ENCODE measurements around the gene LGR5. TPM values are rescaled to one million over a fixed set of nuclear protein-coding genes. Genes with fewer than 3 reads are reported as not detected.

The LGR5 gene
- total RNA-seq, 1 experiment from 2014 or later, result 0.04 TPM

- Histone ChIP-seq H2AFZ (ENCODE audit: low read length) (no peak overlapping the region), H3F3A (ENCODE audit: low read length, unreplicated experiment) (no peaks in the 10 kb centered on the region), H3K27ac (ENCODE audit: low read length) (no peak overlapping the region), H3K4me2 (ENCODE audit: low read length) (no peak overlapping the region), H4K20me1 (ENCODE audit: low read length) (no peaks in the 10 kb centered on the region), H3K36me3 (ENCODE audit: low read depth, low read length) (no peaks in the 10 kb centered on the region), H3K9me3 (ENCODE audit: low read length) (no peaks in the 10 kb centered on the region), H3K27me3 (ENCODE audit: low read length) (no peaks in the 10 kb centered on the region), H3K9me2 (replicated peaks; ENCODE audit: low read length) (no peaks in the 10 kb centered on the region), H3K4me1 (ENCODE audit: insufficient read depth, low read length) (no peaks in the 10 kb centered on the region), H3K79me2 (ENCODE audit: low read length) (no peaks in the 10 kb centered on the region), H3K4me3 (ENCODE audit: low read length) (no peak overlapping the region), H3K9ac (ENCODE audit: low read length) (no peak overlapping the region)
- DNase-seq (no peak), ATAC-seq (no peak)
- intact Hi-C loops (cut with micrococcal nuclease), result no loop called here
- no TSS peak for BruUV-seq (replicated peaks)
- ChIA-PET CTCF (no interaction called here), POLR2A (ENCODE audit: unreplicated experiment) (no interaction called here)
- TF ChIP-seq CTCF (conservative IDR thresholded peaks at IDR 0.05; ENCODE audit: low read depth, low read length) (no peak), EZH2 (IDR thresholded peaks at IDR 0.05; ENCODE audit: low read length, unreplicated experiment) (no peak), EZH2phosphoT487 (IDR thresholded peaks at IDR 0.05; ENCODE audit: borderline replicate concordance, low read length) (no peak)
Observed at GRCh38 chr12:71536279-71536938, 96.8 kb downstream of the LGR5 start.

- POLR2A ChIA-PET (ENCODE audit: unreplicated experiment), result interaction anchor here (0.6 kb wide), 1 partner anchor 111 kb away, joined by 5 read pairs; no protein-coding TSS in a partner anchor
- Histone ChIP-seq H3K79me2 (ENCODE audit: low read length) (no peaks in the 10 kb centered on the region), H3K9me2 (replicated peaks; ENCODE audit: low read length) (no peaks in the 10 kb centered on the region), H3K4me1 (ENCODE audit: insufficient read depth, low read length) (no peaks in the 10 kb centered on the region), H2AFZ (ENCODE audit: low read length) (no peak overlapping the region), H3K4me2 (ENCODE audit: low read length) (no peak overlapping the region), H3F3A (ENCODE audit: low read length, unreplicated experiment) (no peaks in the 10 kb centered on the region), H3K4me3 (ENCODE audit: low read length) (no peak overlapping the region), H3K9me3 (ENCODE audit: low read length) (no peaks in the 10 kb centered on the region), H3K27me3 (ENCODE audit: low read length) (no peaks in the 10 kb centered on the region), H3K27ac (ENCODE audit: low read length) (no peak overlapping the region), H3K36me3 (ENCODE audit: low read depth, low read length) (no peaks in the 10 kb centered on the region), H3K9ac (ENCODE audit: low read length) (no peak overlapping the region), H4K20me1 (ENCODE audit: low read length) (no peaks in the 10 kb centered on the region)
- no peak for ATAC-seq
- intact Hi-C loops (cut with micrococcal nuclease), result no loop called here
- CTCF ChIA-PET, result no interaction called here
- no peak for DNase-seq
- BruUV-seq (replicated peaks), result no TSS peak
- TF ChIP-seq CTCF (conservative IDR thresholded peaks at IDR 0.05; ENCODE audit: low read depth, low read length), result no peak
- no peak for TF ChIP-seq EZH2phosphoT487 (IDR thresholded peaks at IDR 0.05; ENCODE audit: borderline replicate concordance, low read length)
Observed at GRCh38 chr12:71536939-71537622, 97.5 kb downstream of the LGR5 start.

- DNase-seq (no peak), ATAC-seq (no peak)
- H3F3A ChIP-seq (ENCODE audit: low read length, unreplicated experiment), result no peaks in the 10 kb centered on the region
- intact Hi-C loops (cut with micrococcal nuclease), result no loop called here
- H3K4me2 ChIP-seq (ENCODE audit: low read length), result no peak overlapping the region
- H4K20me1 ChIP-seq (ENCODE audit: low read length), result no peaks in the 10 kb centered on the region
- no peaks in the 10 kb centered on the region for H3K4me1 ChIP-seq (ENCODE audit: insufficient read depth, low read length)
- H3K4me3 ChIP-seq (ENCODE audit: low read length), result no peak overlapping the region
- ChIA-PET POLR2A (ENCODE audit: unreplicated experiment) (no interaction called here), CTCF (no interaction called here)
- no peaks in the 10 kb centered on the region for H3K9me2 ChIP-seq (replicated peaks; ENCODE audit: low read length)
- no peak for TF ChIP-seq EZH2phosphoT487 (IDR thresholded peaks at IDR 0.05; ENCODE audit: borderline replicate concordance, low read length)
- no peak for TF ChIP-seq CTCF (conservative IDR thresholded peaks at IDR 0.05; ENCODE audit: low read depth, low read length)
- TF ChIP-seq EZH2 (IDR thresholded peaks at IDR 0.05; ENCODE audit: low read length, unreplicated experiment), result no peak
- no peaks in the 10 kb centered on the region for H3K79me2 ChIP-seq (ENCODE audit: low read length)
- no peak overlapping the region for H3K9ac ChIP-seq (ENCODE audit: low read length)
- no peak overlapping the region for H2AFZ ChIP-seq (ENCODE audit: low read length)
- no peaks in the 10 kb centered on the region for H3K36me3 ChIP-seq (ENCODE audit: low read depth, low read length)
- H3K27ac ChIP-seq (ENCODE audit: low read length), result no peak overlapping the region
- no TSS peak for BruUV-seq (replicated peaks)
- no peaks in the 10 kb centered on the region for H3K9me3 ChIP-seq (ENCODE audit: low read length)
- H3K27me3 ChIP-seq (ENCODE audit: low read length), result no peaks in the 10 kb centered on the region
Observed at GRCh38 chr12:71538807-71539206, 99.2 kb downstream of the LGR5 start.

Measured in PC-3 (cell line).